Activated naive CD8-positive, alpha-beta T cell (primary cell): ENCODE results near the gene DHRS4.
A peak's percentile ranks its signal among the peaks of the same experiment; 100 is the strongest.

Experiments used
- H3K27ac Mint-ChIP-seq: one replicate; pipeline ENCODE4 v1.8.0; 2021; ENCODE audit warnings: mixed read lengths
- H3K27me3 Mint-ChIP-seq: one replicate; pipeline ENCODE4 v1.8.0; 2021; ENCODE audit warnings: mixed read lengths
- H3K36me3 Mint-ChIP-seq: one replicate; pipeline ENCODE4 v1.8.0; 2021; ENCODE audit warnings: mixed read lengths
- H3K4me1 Mint-ChIP-seq: one replicate; pipeline ENCODE4 v1.8.0; 2021; ENCODE audit warnings: low read depth, mixed read lengths
- H3K4me3 Mint-ChIP-seq: one replicate; pipeline ENCODE4 v1.8.0; 2021; ENCODE audit warnings: mild to moderate bottlenecking, mixed read lengths
- H3K9me3 Mint-ChIP-seq: one replicate; pipeline ENCODE4 v1.8.0; 2021; ENCODE audit warnings: low read depth, mixed read lengths

DHRS4 gene

GRCh38 chr14:23953464-23954278 is at the start of gene DHRS4:
Gene DHRS4 (plus strand): TSS chr14:23953770. CDS start chr14:23953789, 19 bp downstream.
- no peaks in the 10 kb centered on the region for H3K9me3 Mint-ChIP-seq
- peaks cover 28% of the 10 kb centered on the region for H3K4me1 Mint-ChIP-seq
- H3K36me3 Mint-ChIP-seq = no peaks in the 10 kb centered on the region
- peak within 1 kb of the TSS; percentile 95 for H3K4me3 Mint-ChIP-seq
- H3K27ac Mint-ChIP-seq = peak within 1 kb of the TSS; percentile 74
- H3K27me3 Mint-ChIP-seq = no peaks in the 10 kb centered on the region

GRCh38 chr14:23910101-23910875 is 43.3 kb upstream of the DHRS4 start:
- Mint-ChIP-seq H3K4me1 (no peaks in the 10 kb centered on the region), H3K4me3 (no peak overlapping the region), H3K9me3 (no peaks in the 10 kb centered on the region), H3K27ac (no peak overlapping the region), H3K27me3 (peaks cover 11% of the 10 kb centered on the region), H3K36me3 (peaks cover 4% of the 10 kb centered on the region)

DNA sequence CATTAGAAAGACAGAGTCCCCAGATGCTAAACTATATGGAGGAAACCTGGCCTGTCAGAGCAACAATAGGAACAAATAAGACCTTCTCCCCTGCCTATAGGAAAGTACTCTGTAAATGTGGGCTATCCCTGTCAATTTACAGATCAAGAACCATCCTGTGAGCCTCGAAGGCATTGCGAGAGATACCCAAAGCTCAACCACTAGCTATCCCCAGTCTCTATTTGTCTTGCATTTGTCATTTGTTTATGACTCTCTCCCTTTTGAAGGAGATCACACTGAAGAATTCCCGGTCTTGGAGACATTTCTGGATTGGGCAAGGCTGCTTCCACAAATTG is 42.7 kb upstream of the DHRS4 start:
- Mint-ChIP-seq H3K27me3 (peaks cover 10% of the 10 kb centered on the region), H3K27ac (no peak overlapping the region), H3K4me1 (no peaks in the 10 kb centered on the region), H3K9me3 (no peaks in the 10 kb centered on the region), H3K4me3 (no peak overlapping the region), H3K36me3 (peaks cover 4% of the 10 kb centered on the region)

DNA sequence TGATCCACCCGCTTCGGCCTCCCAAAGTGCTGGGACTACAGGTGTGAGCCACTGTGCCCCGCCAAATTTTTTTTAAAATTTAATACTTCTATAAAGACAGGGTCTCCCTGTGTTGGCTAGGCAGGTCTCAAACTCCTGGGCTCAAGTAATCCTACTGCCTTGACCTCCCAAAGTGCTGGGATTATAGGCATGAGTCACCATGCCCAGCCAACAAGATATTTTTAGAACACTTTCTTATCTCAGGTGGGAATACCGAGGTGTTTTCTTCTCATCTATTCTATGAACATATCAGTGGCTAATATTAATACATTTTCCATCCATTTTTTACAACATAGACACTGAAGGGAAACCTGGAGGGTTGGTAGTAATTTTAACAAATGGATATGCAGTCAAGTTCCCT is 38.0 kb upstream of the DHRS4 start:
- Mint-ChIP-seq H3K4me3 (no peak overlapping the region), H3K27me3 (no peaks in the 10 kb centered on the region), H3K4me1 (no peaks in the 10 kb centered on the region), H3K27ac (no peak overlapping the region), H3K9me3 (no peaks in the 10 kb centered on the region), H3K36me3 (no peaks in the 10 kb centered on the region)

GRCh38 chr14:23916004-23916403 is 37.6 kb upstream of the DHRS4 start:
- Mint-ChIP-seq H3K4me1 (no peaks in the 10 kb centered on the region), H3K36me3 (no peaks in the 10 kb centered on the region), H3K4me3 (no peak overlapping the region), H3K27ac (no peak overlapping the region), H3K27me3 (no peaks in the 10 kb centered on the region), H3K9me3 (no peaks in the 10 kb centered on the region)

GRCh38 chr14:23916446-23916845 is 37.1 kb upstream of the DHRS4 start:
- H3K4me3 Mint-ChIP-seq = no peak overlapping the region
- H3K36me3 Mint-ChIP-seq = no peaks in the 10 kb centered on the region
- H3K27me3 Mint-ChIP-seq = no peaks in the 10 kb centered on the region
- no peaks in the 10 kb centered on the region for H3K9me3 Mint-ChIP-seq
- no peaks in the 10 kb centered on the region for H3K4me1 Mint-ChIP-seq
- no peak overlapping the region for H3K27ac Mint-ChIP-seq

DNA sequence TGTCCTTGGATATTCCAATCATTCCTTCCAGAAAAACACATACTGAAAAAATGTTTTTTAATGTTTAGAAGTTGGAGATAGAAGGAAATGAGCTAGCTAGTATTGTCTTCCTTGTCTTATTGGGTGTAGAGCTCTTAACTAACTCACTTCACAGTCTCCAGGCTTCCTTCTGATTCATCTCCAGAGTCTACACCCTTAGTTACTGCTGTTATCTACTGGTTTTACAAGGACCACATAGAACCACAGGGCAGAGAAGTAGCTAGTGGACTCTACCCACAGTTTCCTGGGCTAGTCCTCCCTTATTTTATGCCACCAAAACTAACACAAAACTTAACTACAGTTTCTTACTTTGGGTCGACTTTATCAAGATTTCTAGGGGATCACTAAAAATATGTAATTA is 31.0 kb upstream of the DHRS4 start:
- Mint-ChIP-seq H3K4me3 (no peak overlapping the region), H3K27ac (no peak overlapping the region), H3K27me3 (peaks cover 1% of the 10 kb centered on the region)

DNA sequence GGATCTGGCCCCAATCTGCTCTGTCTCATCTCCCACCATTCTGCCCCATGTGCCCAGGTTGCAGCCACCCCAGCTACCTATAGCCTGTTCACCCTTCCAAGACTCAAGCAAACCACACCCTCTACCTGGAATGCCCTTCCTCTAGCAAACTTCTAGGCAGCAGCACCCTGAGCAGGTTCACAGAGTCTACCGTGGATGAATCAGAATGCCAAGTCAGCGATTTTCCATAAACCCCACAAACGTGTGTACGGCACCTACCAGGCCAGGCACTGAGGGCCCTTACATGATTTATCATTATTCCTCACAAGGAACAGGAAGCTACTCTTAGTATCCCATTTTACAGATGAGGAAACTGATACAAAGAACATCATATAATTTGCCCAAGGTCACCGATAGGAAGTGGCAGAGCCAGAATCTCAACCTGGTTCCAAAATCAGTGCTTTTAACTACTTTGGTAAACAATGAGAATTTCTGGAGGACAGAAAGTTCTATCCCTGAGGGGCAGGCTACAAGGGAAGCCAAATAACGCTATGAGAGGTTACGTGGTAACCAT is 28.0 kb upstream of the DHRS4 start:
- H3K4me1 Mint-ChIP-seq = no peaks in the 10 kb centered on the region
- H3K4me3 Mint-ChIP-seq = no peak overlapping the region
- no peak overlapping the region for H3K27ac Mint-ChIP-seq
- no peaks in the 10 kb centered on the region for H3K36me3 Mint-ChIP-seq
- H3K9me3 Mint-ChIP-seq = no peaks in the 10 kb centered on the region
- H3K27me3 Mint-ChIP-seq = peaks cover 1% of the 10 kb centered on the region

More for the DNA sequence above, 31.0 kb upstream of the DHRS4 start:
- H3K9me3 Mint-ChIP-seq = no peaks in the 10 kb centered on the region
- no peaks in the 10 kb centered on the region for H3K4me1 Mint-ChIP-seq
- H3K36me3 Mint-ChIP-seq = no peaks in the 10 kb centered on the region

GRCh38 chr14:23926543-23926942 is 27.0 kb upstream of the DHRS4 start:
- no peak overlapping the region for H3K4me3 Mint-ChIP-seq
- H3K27ac Mint-ChIP-seq = no peak overlapping the region
- H3K4me1 Mint-ChIP-seq = no peaks in the 10 kb centered on the region
- peaks cover 1% of the 10 kb centered on the region for H3K27me3 Mint-ChIP-seq
- H3K36me3 Mint-ChIP-seq = no peaks in the 10 kb centered on the region
- H3K9me3 Mint-ChIP-seq = no peaks in the 10 kb centered on the region

DNA sequence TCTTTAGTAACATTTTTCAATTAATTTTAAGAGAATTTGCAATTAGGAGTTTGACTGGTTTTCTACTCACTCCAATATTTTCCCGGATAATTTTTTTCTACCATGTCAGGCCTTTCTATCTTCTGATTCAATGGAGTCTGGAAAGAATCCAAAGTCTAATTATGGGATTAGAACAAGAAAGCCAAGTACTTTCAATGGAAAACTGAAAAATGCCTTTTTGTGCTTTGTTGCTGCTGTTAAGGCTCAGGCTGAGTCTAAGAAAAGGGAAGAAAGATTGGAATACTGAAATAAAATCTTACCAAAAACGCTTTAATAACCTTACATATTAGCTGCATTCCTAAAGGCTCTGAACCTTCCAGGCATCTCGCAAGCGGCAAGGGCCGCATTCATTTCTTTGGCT is 24.4 kb upstream of the DHRS4 start:
- no peaks in the 10 kb centered on the region for H3K27me3 Mint-ChIP-seq
- no peaks in the 10 kb centered on the region for H3K4me1 Mint-ChIP-seq
- no peak overlapping the region for H3K4me3 Mint-ChIP-seq
- H3K9me3 Mint-ChIP-seq = no peaks in the 10 kb centered on the region
- H3K36me3 Mint-ChIP-seq = no peaks in the 10 kb centered on the region
- H3K27ac Mint-ChIP-seq = no peak overlapping the region

DNA sequence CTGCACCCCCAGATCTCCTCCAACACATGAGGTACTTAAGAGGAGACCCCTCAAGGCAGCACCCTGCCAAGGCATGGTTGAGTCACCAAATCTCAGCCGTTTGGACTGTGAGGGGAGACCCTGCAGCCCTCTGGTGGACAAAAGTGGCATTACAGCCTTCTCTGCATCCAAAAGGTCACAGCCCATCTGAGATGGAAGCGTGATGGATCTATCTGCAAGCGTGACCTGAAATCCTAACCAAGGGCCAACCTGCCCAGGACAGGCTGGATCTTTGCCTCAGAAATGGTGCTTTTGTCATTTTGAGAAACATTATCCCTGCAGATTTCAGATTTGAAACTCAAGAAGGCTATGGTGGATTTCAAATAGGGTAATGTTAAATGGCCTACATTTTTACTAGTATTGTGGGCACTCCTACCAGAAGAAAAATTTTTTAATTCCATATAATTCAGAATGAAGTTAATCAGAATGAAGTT is 23.7 kb upstream of the DHRS4 start:
- no peak overlapping the region for H3K4me3 Mint-ChIP-seq
- H3K27me3 Mint-ChIP-seq = no peaks in the 10 kb centered on the region
- H3K4me1 Mint-ChIP-seq = no peaks in the 10 kb centered on the region
- no peaks in the 10 kb centered on the region for H3K9me3 Mint-ChIP-seq
- no peak overlapping the region for H3K27ac Mint-ChIP-seq
- no peaks in the 10 kb centered on the region for H3K36me3 Mint-ChIP-seq

GRCh38 chr14:23930742-23931141 is 22.8 kb upstream of the DHRS4 start:
- Mint-ChIP-seq H3K36me3 (no peaks in the 10 kb centered on the region), H3K4me1 (no peaks in the 10 kb centered on the region), H3K27ac (no peak overlapping the region), H3K9me3 (no peaks in the 10 kb centered on the region), H3K27me3 (no peaks in the 10 kb centered on the region), H3K4me3 (no peak overlapping the region)

DNA sequence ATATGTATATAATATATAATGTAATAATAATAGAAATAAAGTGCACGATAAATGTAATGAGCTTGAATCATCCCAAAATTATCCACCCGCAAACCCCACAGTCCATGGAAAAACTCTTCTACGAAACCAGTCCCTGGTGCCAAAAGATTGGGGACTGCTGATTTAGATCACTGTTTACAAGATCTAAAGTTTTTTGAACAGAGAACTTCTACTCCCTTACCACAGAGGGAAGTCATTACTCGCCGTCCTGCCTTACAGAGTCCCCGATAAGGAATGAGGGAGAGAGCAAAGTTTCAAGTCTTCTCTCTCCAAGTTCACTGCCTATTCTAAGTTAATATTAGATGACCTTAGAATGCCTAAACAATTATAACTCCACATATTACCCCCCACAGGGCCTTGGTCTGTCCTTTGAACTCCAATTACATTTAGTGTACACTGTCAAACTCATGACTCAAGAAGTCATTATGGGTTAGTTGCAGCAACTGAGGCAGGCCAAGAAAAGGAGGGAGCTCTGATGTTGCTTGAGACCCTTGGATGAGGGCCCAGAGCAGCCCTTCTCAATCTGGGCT is 21.8 kb upstream of the DHRS4 start:
- Mint-ChIP-seq H3K4me3 (no peak overlapping the region), H3K4me1 (no peaks in the 10 kb centered on the region), H3K27me3 (no peaks in the 10 kb centered on the region), H3K9me3 (no peaks in the 10 kb centered on the region), H3K27ac (no peak overlapping the region), H3K36me3 (no peaks in the 10 kb centered on the region)

DNA sequence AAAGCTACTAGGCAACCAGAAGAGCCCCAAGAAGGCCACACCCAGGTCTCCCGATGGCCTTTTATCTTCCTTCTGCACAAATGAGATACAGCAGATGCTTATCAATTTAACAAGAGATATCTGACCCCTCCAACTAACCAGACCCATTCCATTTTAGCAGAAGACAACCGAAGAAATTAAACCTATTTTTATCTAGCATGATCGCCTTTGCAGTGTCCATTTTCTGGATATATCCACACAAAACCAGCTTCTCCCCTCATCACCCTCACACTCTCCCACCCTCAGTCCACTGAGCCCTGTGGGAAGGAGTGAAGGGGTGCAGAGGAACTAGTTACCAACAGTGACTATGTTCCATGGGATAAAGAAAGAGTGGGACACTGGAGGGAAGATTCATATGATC is 20.9 kb upstream of the DHRS4 start:
- Mint-ChIP-seq H3K27me3 (no peaks in the 10 kb centered on the region), H3K4me1 (no peaks in the 10 kb centered on the region), H3K9me3 (no peaks in the 10 kb centered on the region), H3K27ac (no peak overlapping the region), H3K4me3 (no peak overlapping the region), H3K36me3 (no peaks in the 10 kb centered on the region)

DNA sequence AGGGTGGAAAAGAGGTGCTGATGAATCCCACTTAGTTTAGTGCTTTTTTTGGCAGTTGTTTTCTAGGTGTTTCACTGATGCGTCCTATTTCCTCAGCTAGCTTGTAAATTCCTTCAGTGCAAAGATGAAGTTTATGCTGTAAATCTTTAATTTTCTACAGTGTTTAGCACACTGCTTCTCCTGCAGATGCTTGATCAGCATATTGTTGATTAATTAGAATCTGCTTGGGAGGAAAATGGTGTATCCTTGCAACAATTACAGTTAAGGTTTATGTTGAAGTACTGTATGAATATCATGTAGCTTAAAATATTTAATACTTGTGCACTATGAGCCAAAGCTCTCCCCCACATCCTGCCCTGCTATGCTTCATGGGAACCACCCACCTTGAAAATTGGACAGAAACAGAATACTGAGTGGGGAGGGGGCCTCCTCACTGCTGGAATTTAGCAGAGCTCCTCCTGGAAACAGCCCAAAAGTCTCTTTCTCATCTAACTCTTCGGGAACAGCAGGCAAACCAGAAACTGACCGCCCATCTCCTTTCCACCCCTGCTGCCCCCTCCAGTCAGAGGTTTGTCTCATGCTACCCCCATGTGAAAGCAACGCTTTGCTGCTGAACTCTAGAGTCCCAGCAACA is 20.3 kb upstream of the DHRS4 start:
- no peaks in the 10 kb centered on the region for H3K36me3 Mint-ChIP-seq
- no peaks in the 10 kb centered on the region for H3K4me1 Mint-ChIP-seq
- no peaks in the 10 kb centered on the region for H3K9me3 Mint-ChIP-seq
- no peak overlapping the region for H3K27ac Mint-ChIP-seq
- H3K27me3 Mint-ChIP-seq = no peaks in the 10 kb centered on the region
- H3K4me3 Mint-ChIP-seq = no peak overlapping the region
